HCT116 (cell line): ENCODE results near the gene FOXA2.

ENCODE experiments used
- TCF7L2 ChIP-seq: IDR thresholded peaks from 2 replicates; pipeline ENCODE4 v1.7.0; 2011; ENCODE audit warnings: borderline replicate concordance, inconsistent platforms; ENCODE audit not compliant: insufficient read depth, insufficient read length; ENCODE audit errors: extremely low read depth
- YY1 ChIP-seq: IDR thresholded peaks from 2 replicates; pipeline ENCODE4 v1.6.1; 2011; ENCODE audit warnings: low read length, low read depth, moderate library complexity, mild to moderate bottlenecking; ENCODE audit not compliant: insufficient replicate concordance; ENCODE audit errors: extremely low read depth
- TF ChIP-seq, protein P1 (sequence below), 3 experiments: fragments of 200-600 bp in 1 of 3; sonication (generic) in 1 of 3; IDR thresholded peaks in 2 of 3; conservative IDR thresholded peaks in 1 of 3; 2 replicates each; pipeline ENCODE4 v1.5.1; 2012 to 2017; ENCODE audit warnings: low read depth in 2 of 3, low read length in 2 of 3, antibody characterized with exemption in 1 of 3, borderline replicate concordance in 1 of 3, control low read depth in 1 of 3, mild to moderate bottlenecking in 1 of 3, mixed read lengths in 1 of 3, mixed run types in 1 of 3, moderate library complexity in 1 of 3; ENCODE audit not compliant: insufficient read depth in 1 of 3

DNA sequence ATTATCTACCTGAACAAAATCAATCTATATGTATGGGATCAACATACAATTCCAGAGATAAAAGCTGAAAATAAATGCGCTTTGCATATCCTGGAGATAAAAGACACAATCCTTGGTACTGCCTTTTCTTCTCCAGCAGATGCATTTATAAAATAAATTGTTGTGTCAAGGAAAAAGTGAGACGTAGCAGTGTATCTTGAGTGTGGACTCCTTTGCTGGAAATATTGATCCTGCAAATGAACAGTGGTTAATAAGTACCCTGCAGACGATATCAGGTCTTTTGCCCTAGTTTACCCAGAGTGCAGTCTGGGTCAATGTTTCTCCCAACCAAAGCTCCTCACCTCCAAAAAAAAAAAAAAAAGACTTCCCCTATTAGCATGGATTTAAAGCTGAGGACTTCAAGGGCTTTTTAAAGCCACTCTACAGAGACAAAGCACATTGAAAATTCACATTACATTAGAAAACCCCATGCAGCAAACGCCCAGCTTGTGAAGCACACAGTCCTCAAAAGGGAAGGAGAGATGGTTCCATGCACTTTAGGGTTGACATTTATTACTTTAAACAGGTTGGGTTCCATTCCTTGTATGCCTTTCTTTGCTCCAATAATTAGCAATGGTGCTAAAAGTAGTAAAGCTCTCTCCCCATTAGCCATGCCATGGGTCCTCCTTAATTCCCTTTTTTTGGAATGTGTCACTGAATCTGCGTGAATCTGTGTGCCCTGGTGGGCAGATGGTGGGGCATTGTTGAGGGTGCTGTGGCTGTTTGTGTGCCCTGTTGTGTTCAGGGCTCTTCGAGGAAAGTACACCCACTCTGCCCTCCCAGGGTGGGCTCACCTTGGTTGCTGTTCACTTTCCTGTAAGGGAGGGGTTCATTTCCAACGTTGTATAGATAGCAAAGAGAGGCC lies 21.1 kb downstream of the FOXA2 start:
- TF ChIP-seq YY1, result no peak
- TF ChIP-seq, protein P1, sequence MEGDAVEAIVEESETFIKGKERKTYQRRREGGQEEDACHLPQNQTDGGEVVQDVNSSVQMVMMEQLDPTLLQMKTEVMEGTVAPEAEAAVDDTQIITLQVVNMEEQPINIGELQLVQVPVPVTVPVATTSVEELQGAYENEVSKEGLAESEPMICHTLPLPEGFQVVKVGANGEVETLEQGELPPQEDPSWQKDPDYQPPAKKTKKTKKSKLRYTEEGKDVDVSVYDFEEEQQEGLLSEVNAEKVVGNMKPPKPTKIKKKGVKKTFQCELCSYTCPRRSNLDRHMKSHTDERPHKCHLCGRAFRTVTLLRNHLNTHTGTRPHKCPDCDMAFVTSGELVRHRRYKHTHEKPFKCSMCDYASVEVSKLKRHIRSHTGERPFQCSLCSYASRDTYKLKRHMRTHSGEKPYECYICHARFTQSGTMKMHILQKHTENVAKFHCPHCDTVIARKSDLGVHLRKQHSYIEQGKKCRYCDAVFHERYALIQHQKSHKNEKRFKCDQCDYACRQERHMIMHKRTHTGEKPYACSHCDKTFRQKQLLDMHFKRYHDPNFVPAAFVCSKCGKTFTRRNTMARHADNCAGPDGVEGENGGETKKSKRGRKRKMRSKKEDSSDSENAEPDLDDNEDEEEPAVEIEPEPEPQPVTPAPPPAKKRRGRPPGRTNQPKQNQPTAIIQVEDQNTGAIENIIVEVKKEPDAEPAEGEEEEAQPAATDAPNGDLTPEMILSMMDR (IDR thresholded peaks at IDR 0.05 in 2 of 3, conservative IDR thresholded peaks at IDR 0.05 in 1 of 3; ENCODE audit: borderline replicate concordance in 1 of 3, insufficient read depth in 1 of 3, low read depth in 2 of 3, low read length in 2 of 3), result no peak
- no peak for TF ChIP-seq TCF7L2
